ENCODE data around the gene FOLR3. TPM values are rescaled to one million over a fixed set of nuclear protein-coding genes. Genes with fewer than 3 reads are reported as not detected.

FOLR3 gene
- total RNA-seq, 2 donors from 2014 or later = 0.44 TPM; not detected in 1

GRCh38 chr11:72112143-72112977 is 23.2 kb upstream of the FOLR3 start, which contains the start of gene ANAPC15:
TSS of gene ANAPC15 (minus strand) at chr11:72112695. CDS start at chr11:72111276, 1,419 bp downstream.
- Mint-ChIP-seq H3K4me3 (peak within 1 kb of the TSS; percentile 96), H3K27ac (peak within 1 kb of the TSS; percentile 99), H3K4me1 (peaks cover 20% of the 10 kb centered on the region), H3K36me3 (ENCODE audit: low read depth) (peaks cover 7% of the 10 kb centered on the region), H3K27me3 (no peaks in the 10 kb centered on the region)
- ATAC-seq (peak; percentile 89), DNase-seq (peak; percentile 82 to 93 (median 91))
- no peaks in the 10 kb centered on the region for H3K9me3 ChIP-seq (ENCODE audit: control insufficient read depth, low read length, poor library complexity, severe bottlenecking)

- ATAC-seq (no peak), DNase-seq (no peak)
- H3K9me3 ChIP-seq (ENCODE audit: control insufficient read depth, low read length, poor library complexity, severe bottlenecking) = no peaks in the 10 kb centered on the region
- H3K27me3 Mint-ChIP-seq = peaks cover 2% of the 10 kb centered on the region
- H3K36me3 Mint-ChIP-seq (ENCODE audit: low read depth) = peaks cover 5% of the 10 kb centered on the region
- H3K27ac Mint-ChIP-seq = peak overlapping the region; percentile 99
- H3K4me1 Mint-ChIP-seq = peaks cover 20% of the 10 kb centered on the region
- H3K4me3 Mint-ChIP-seq = peak overlapping the region; percentile 96
Observed at GRCh38 chr11:72112978-72113808, 22.3 kb upstream of the FOLR3 start.

GRCh38 chr11:72114570-72114969 is 21.0 kb upstream of the FOLR3 start:
- H3K27ac Mint-ChIP-seq = peak overlapping the region; percentile 1
- DNase-seq (no peak), ATAC-seq (no peak)
- H3K4me3 Mint-ChIP-seq = no peak overlapping the region
- H3K4me1 Mint-ChIP-seq = peaks cover 20% of the 10 kb centered on the region
- no peaks in the 10 kb centered on the region for H3K9me3 ChIP-seq (ENCODE audit: control insufficient read depth, low read length, poor library complexity, severe bottlenecking)
- H3K36me3 Mint-ChIP-seq (ENCODE audit: low read depth) = peaks cover 5% of the 10 kb centered on the region
- peaks cover 13% of the 10 kb centered on the region for H3K27me3 Mint-ChIP-seq

GRCh38 chr11:72116019-72116755 is 19.3 kb upstream of the FOLR3 start:
- H3K27ac Mint-ChIP-seq = no peak overlapping the region
- H3K27me3 Mint-ChIP-seq = peaks cover 20% of the 10 kb centered on the region
- no peak for ATAC-seq
- DNase-seq = no peak
- peaks cover 2% of the 10 kb centered on the region for H3K36me3 Mint-ChIP-seq (ENCODE audit: low read depth)
- H3K4me3 Mint-ChIP-seq = no peak overlapping the region
- H3K9me3 ChIP-seq (ENCODE audit: control insufficient read depth, low read length, poor library complexity, severe bottlenecking) = no peaks in the 10 kb centered on the region
- H3K4me1 Mint-ChIP-seq = peaks cover 12% of the 10 kb centered on the region

GRCh38 chr11:72119198-72119597 is 16.3 kb upstream of the FOLR3 start:
- H3K27me3 Mint-ChIP-seq = peaks cover 39% of the 10 kb centered on the region
- H3K9me3 ChIP-seq (ENCODE audit: control insufficient read depth, low read length, poor library complexity, severe bottlenecking) = no peaks in the 10 kb centered on the region
- no peak overlapping the region for H3K4me3 Mint-ChIP-seq
- H3K4me1 Mint-ChIP-seq = no peaks in the 10 kb centered on the region
- H3K27ac Mint-ChIP-seq = no peak overlapping the region
- DNase-seq (no peak), ATAC-seq (no peak)
- H3K36me3 Mint-ChIP-seq (ENCODE audit: low read depth) = peaks cover 2% of the 10 kb centered on the region

- no peak for DNase-seq
- H3K27me3 Mint-ChIP-seq = peaks cover 41% of the 10 kb centered on the region
- no peak overlapping the region for H3K4me3 Mint-ChIP-seq
- peaks cover 2% of the 10 kb centered on the region for H3K36me3 Mint-ChIP-seq (ENCODE audit: low read depth)
- no peak for ATAC-seq
- H3K4me1 Mint-ChIP-seq = no peaks in the 10 kb centered on the region
- no peak overlapping the region for H3K27ac Mint-ChIP-seq
- H3K9me3 ChIP-seq (ENCODE audit: control insufficient read depth, low read length, poor library complexity, severe bottlenecking) = no peaks in the 10 kb centered on the region
Observed at GRCh38 chr11:72120930-72121329, 14.6 kb upstream of the FOLR3 start.

- H3K4me3 Mint-ChIP-seq = no peak overlapping the region
- no peaks in the 10 kb centered on the region for H3K36me3 Mint-ChIP-seq (ENCODE audit: low read depth)
- ATAC-seq = no peak
Observed at GRCh38 chr11:72122607-72123006, 12.9 kb upstream of the FOLR3 start.

GRCh38 chr11:72123117-72123653 is 12.3 kb upstream of the FOLR3 start:
- ATAC-seq = no peak
- H3K27ac Mint-ChIP-seq = no peak overlapping the region
- no peak overlapping the region for H3K4me3 Mint-ChIP-seq

More at GRCh38 chr11:72122607-72123006, 12.9 kb upstream of the FOLR3 start:
- Mint-ChIP-seq H3K27ac (no peak overlapping the region), H3K4me1 (no peaks in the 10 kb centered on the region), H3K27me3 (peaks cover 41% of the 10 kb centered on the region)
- DNase-seq = no peak
- no peaks in the 10 kb centered on the region for H3K9me3 ChIP-seq (ENCODE audit: control insufficient read depth, low read length, poor library complexity, severe bottlenecking)

GRCh38 chr11:72124046-72124445 is 11.5 kb upstream of the FOLR3 start:
- no peak for ATAC-seq
- Mint-ChIP-seq H3K36me3 (ENCODE audit: low read depth) (peaks cover 4% of the 10 kb centered on the region), H3K4me1 (no peaks in the 10 kb centered on the region), H3K27ac (no peak overlapping the region), H3K27me3 (peaks cover 33% of the 10 kb centered on the region), H3K4me3 (no peak overlapping the region)
- DNase-seq = no peak
- no peaks in the 10 kb centered on the region for H3K9me3 ChIP-seq (ENCODE audit: control insufficient read depth, low read length, poor library complexity, severe bottlenecking)

More at GRCh38 chr11:72123117-72123653, 12.3 kb upstream of the FOLR3 start:
- H3K36me3 Mint-ChIP-seq (ENCODE audit: low read depth) = no peaks in the 10 kb centered on the region
- no peaks in the 10 kb centered on the region for H3K4me1 Mint-ChIP-seq
- no peak for DNase-seq
- peaks cover 38% of the 10 kb centered on the region for H3K27me3 Mint-ChIP-seq
- no peaks in the 10 kb centered on the region for H3K9me3 ChIP-seq (ENCODE audit: control insufficient read depth, low read length, poor library complexity, severe bottlenecking)

GRCh38 chr11:72125956-72126355 is 9.6 kb upstream of the FOLR3 start:
- no peaks in the 10 kb centered on the region for H3K4me1 Mint-ChIP-seq
- ATAC-seq (no peak), DNase-seq (no peak)
- no peak overlapping the region for H3K27ac Mint-ChIP-seq
- H3K9me3 ChIP-seq (ENCODE audit: control insufficient read depth, low read length, poor library complexity, severe bottlenecking) = no peaks in the 10 kb centered on the region
- H3K27me3 Mint-ChIP-seq = peaks cover 21% of the 10 kb centered on the region
- no peak overlapping the region for H3K4me3 Mint-ChIP-seq
- peaks cover 6% of the 10 kb centered on the region for H3K36me3 Mint-ChIP-seq (ENCODE audit: low read depth)

- Mint-ChIP-seq H3K4me1 (no peaks in the 10 kb centered on the region), H3K27ac (no peak overlapping the region), H3K27me3 (peaks cover 17% of the 10 kb centered on the region), H3K36me3 (ENCODE audit: low read depth) (peaks cover 6% of the 10 kb centered on the region), H3K4me3 (no peak overlapping the region)
- DNase-seq (no peak), ATAC-seq (no peak)
- H3K9me3 ChIP-seq (ENCODE audit: control insufficient read depth, low read length, poor library complexity, severe bottlenecking) = no peaks in the 10 kb centered on the region
Observed at GRCh38 chr11:72127923-72128322, 7.6 kb upstream of the FOLR3 start.

- ATAC-seq = no peak
Observed at GRCh38 chr11:72129381-72129780, 6.1 kb upstream of the FOLR3 start.

More at GRCh38 chr11:72129381-72129780, 6.1 kb upstream of the FOLR3 start:
- Mint-ChIP-seq H3K4me3 (no peak overlapping the region), H3K27me3 (peaks cover 15% of the 10 kb centered on the region), H3K27ac (no peak overlapping the region), H3K36me3 (ENCODE audit: low read depth) (peaks cover 6% of the 10 kb centered on the region), H3K4me1 (no peaks in the 10 kb centered on the region)
- DNase-seq = no peak
- H3K9me3 ChIP-seq (ENCODE audit: control insufficient read depth, low read length, poor library complexity, severe bottlenecking) = no peaks in the 10 kb centered on the region
